Endothelial cell of hepatic sinusoid (primary cell): ENCODE results near the gene AFAP1L2.

Source experiments
- in situ Hi-C: cut with HindIII; loops from 2 replicates; pipeline ENCODE4 v1.10.0; 2017; ENCODE audit warnings: low sequenced_read_pairs

AFAP1L2 gene

DNA sequence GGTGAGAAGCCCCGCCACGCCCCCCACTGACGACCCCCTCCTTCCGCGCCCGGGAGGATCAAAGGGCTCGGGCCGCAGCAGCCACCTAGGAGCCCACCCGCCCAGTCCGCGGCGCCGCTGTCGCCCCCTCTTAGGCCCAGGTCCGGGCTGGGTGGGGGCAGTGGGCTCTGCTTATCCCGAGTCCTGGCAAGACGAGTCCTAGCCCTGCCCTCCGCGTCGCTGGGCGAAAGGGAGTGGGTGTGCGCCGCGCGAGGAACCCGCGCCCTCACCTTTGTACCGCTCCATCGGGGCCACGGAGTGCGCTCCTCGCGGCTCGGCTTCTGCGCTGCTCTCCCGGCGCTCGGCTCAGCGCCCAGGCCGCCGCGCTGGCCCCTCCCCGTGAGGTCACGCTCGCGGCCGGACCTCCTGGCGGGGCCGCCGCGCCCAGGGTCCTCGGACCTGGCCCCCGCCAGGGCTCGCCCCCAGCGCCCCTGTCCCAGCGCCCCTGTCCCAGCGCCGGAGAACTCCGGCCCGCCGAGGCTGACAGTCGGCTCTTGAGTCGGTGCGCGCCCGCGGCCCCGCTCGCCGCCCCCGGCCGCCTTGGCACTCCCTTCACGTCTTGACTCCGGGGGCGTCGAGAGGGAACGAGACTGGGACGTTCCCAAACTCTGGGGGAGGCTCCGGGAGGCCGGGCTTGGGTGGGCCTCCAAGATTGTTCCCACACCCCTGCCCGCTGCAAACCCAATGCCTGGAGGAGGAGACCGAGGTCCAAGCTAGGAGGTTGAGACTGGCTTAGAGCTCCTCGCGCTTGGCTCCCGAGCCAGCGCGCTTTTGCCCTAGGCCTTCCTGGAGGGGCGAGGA is at the start of gene AFAP1L2:
AFAP1L2 (minus strand) TSS at position 332 of the 840 bp plus-strand sequence; CDS start at position 285, 47 bp downstream.
- in situ Hi-C loops, result no loop called here

GRCh38 chr10:114453576-114453975 is 49.3 kb upstream of the AFAP1L2 start:
- in situ Hi-C loops, result no loop called here

GRCh38 chr10:114448897-114449296 is 44.6 kb upstream of the AFAP1L2 start:
- in situ Hi-C loops, result no loop called here

DNA sequence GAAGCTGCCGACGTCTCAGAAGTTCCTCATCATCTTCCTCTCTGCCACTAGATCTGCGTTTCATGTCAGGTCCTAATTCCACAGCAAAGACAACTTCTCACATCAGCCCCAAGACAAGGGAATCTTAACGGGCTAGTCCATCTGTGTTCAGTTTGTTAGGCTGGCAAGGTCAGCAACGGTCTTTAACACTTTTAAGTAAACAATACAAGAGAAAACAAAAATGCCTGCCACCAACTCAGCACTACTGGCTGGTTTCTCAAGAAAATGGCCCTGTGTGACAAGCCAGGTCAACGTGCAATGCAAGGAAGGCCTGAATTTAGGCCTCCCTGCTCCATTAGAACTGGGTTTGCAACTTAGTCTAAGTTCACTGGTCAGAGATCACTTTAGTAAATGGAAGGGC is 41.0 kb upstream of the AFAP1L2 start:
- in situ Hi-C loops, result no loop called here

DNA sequence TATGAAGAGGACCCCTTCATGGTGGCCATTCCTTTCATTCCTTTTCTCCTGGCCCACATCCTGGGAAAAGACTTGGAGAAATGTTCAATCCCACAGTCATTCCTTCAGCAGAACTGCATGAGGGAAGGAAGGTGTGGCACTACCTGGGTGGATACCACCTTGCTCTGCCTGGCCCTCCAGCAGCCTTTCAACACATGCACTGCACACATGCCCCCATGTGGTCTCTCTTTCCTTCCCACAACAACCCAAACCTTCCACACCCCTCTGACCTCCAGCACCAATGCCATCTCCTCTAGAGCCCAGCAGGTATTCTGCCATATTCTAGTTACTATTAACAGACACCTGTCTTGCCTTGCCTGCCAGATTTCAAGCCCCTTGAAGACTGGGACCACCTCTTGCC is 40.5 kb upstream of the AFAP1L2 start:
- in situ Hi-C loops, result no loop called here

DNA sequence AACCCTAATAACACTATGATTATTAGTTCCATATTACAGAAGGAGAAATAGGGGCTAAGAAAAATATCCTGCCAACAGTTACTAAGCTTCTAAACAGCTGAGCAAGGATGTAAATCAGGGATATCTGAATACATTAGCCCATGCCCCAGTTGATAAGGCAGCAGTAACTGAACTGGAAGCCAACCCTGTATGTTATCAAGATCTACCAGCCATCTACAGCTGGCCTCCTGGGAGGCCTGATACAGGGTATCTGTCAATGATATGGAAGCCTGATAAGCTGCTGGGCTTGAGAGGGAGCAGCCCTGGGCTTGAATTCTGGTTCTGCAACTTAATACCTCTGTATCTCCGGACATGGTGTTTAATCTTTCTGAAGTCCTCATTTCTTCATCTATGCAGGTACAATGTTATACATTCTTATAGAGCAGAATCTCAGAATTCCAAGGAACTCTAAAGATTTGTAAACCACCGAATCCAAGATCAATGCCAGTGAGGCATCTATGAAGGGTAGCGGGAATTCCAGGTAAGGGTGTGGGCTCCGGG is 37.9 kb upstream of the AFAP1L2 start:
- in situ Hi-C loops, result no loop called here

DNA sequence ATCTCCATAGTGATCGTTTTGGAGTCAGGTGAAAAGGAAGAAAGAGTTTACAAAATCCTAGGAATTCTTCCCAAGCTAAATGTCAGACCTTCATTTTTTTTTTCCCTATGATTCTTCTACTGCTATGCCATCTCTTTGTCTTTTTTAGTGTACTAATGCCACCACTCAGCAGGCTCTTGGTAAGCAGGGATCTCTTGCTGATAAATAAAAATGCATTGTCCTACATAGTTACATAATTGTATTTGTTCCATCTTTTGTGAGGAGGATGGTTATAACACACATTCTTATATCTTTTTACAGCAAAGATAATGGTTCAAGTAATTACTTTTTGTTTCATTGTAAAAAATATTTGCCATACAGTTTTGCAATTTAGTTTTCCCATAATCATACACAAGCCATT is 36.8 kb upstream of the AFAP1L2 start:
- in situ Hi-C loops, result no loop called here

GRCh38 chr10:114437473-114438292 is 33.4 kb upstream of the AFAP1L2 start:
- in situ Hi-C loops, result no loop called here

GRCh38 chr10:114436941-114437340 is 32.6 kb upstream of the AFAP1L2 start:
- in situ Hi-C loops, result no loop called here

DNA sequence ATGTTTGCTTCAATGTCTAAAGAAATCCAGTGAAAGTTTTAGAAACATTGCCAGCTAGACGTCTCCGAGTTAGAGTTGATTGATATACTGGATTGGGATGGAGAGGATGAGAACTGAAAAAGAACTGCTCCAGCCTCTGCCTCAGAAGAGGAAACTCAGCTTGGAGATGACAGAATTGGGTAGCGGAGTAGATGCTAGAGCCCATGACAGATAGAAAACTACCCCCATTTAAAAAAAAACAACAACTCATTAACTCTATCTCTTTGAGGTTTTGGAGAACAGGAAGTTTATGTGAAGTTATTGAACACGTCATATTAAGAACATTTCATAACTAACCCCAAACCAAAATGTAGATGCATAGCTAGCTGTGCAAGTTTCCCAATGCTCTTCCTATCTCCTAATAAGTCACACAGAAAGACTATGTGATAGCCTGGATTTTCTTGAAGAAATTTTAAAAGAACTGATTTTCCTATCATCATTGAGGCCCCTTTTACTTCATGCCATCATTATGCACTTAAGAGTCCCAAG is 28.3 kb upstream of the AFAP1L2 start:
- in situ Hi-C loops, result loop anchor here (5.0 kb wide), 3 partner anchors 45 to 125 kb away; no protein-coding TSS in a partner anchor

- in situ Hi-C loops, result loop anchor here (5.0 kb wide), 3 partner anchors 44 to 124 kb away; no protein-coding TSS in a partner anchor
These were observed 27.3 kb upstream of the AFAP1L2 start for GRCh38 chr10:114431414-114432135.

DNA sequence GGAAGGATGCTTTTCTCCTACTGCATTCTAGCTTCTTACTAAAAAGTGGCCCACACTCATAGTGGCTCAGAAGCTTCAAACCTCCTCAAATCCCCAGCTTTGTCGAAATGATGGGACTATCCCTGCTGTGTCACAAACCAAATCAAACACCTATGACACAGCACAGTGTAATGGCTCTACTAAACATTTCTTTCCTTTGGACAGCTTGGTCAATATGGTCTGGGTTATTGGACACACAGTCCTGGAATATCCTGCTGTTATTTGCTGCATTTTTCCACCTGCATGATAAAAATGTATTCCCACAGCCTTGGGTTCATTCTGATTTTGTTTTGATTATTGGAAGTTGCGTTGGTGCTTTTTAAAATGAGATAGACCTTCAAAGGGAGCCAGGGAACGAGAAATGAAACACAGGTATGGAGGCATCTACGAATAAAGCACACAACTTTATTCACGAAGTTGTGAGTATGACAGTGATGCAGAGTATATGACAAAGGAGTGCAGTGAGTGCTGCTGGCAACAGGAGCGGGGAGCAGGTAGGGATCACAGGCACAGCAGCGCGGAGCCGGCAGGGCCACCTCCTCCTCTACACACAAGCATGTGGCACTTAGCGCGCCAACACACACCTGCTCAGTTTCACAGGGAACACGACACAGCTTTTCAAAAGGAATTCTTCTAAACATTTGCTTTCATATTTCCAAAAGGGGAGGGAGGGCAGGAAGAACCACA is 26.5 kb upstream of the AFAP1L2 start:
- in situ Hi-C loops, result loop anchor here (5.0 kb wide), 3 partner anchors 44 to 124 kb away; no protein-coding TSS in a partner anchor

- in situ Hi-C loops, result loop anchor here (5.0 kb wide), 3 partner anchors 42 to 122 kb away; no protein-coding TSS in a partner anchor
These were observed 25.5 kb upstream of the AFAP1L2 start for GRCh38 chr10:114429581-114430335.

GRCh38 chr10:114427124-114427852 is 23.0 kb upstream of the AFAP1L2 start:
- in situ Hi-C loops, result no loop called here

GRCh38 chr10:114426476-114426875 is 22.2 kb upstream of the AFAP1L2 start:
- in situ Hi-C loops, result no loop called here

DNA sequence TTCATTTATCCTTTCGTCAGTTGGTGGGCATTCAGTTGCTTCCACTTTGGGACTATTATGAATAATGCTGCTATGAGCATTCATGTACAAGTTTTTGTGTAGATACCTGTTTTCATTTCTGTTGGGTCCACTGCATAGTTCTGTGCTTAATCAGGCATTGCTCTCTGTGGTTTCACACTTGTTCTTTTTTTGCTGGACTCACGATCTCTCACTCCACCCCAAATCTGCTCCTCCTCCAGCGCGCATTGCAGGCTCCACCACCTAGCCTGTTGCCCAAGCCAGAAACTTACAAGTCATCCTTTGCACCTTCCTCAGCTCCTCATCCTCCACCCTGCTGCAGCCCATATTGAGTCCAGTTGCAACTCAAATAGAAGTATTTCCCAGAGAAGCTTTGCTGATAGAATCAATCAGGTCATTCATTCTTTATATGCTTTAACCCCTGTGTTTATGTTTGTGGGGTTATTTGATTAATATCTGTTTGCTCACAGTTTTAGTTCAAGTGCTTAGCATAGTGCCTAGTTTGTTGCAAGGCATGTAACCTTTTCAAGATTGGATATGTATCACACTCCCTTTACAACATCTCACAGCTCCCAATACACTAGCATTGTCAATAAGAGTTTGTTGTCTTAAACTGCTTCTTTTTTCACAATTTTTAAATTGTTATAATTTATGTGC is 16.6 kb upstream of the AFAP1L2 start:
- in situ Hi-C loops, result no loop called here

GRCh38 chr10:114418109-114418508 is 13.8 kb upstream of the AFAP1L2 start:
- in situ Hi-C loops, result no loop called here
